Measurements from ENCODE around the gene EXOC6B. TPM values are rescaled to one million over a fixed set of nuclear protein-coding genes. Genes with fewer than 3 reads are reported as not detected.

EXOC6B gene
- total RNA-seq, 3 donors from 2014 or later, result 32.2 to 49.2 (median 37.0) TPM

DNA sequence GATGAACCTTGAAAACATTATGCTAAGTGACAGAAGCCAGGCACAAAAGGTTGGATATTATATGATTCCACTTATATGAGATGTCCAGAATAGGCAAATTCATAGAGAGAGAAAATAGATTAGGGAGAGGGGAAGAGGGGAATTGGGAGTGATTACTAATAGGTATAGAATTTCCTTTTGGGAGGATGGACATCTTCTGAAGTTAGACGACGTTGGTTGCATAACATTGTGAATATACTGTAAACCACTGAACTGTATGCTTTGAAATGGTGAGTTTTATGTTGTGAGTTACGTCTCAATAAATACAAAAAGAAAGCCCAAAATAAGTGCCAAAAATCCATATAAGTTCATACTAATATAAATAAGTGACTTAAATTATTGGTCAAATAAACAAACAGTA is 659.6 kb downstream of the EXOC6B start:
- no peak overlapping the region for H3K4me3 ChIP-seq
- no peaks in the 10 kb centered on the region for H3K9me3 ChIP-seq
- intact Hi-C loops (cut with DNase I; ENCODE audit: low total_unique reads), result no loop called here
- TF ChIP-seq POLR2AphosphoS5 (IDR thresholded peaks at IDR 0.05) (no peak), POLR2A (IDR thresholded peaks at IDR 0.05) (no peak)
- TF ChIP-seq, protein P1, sequence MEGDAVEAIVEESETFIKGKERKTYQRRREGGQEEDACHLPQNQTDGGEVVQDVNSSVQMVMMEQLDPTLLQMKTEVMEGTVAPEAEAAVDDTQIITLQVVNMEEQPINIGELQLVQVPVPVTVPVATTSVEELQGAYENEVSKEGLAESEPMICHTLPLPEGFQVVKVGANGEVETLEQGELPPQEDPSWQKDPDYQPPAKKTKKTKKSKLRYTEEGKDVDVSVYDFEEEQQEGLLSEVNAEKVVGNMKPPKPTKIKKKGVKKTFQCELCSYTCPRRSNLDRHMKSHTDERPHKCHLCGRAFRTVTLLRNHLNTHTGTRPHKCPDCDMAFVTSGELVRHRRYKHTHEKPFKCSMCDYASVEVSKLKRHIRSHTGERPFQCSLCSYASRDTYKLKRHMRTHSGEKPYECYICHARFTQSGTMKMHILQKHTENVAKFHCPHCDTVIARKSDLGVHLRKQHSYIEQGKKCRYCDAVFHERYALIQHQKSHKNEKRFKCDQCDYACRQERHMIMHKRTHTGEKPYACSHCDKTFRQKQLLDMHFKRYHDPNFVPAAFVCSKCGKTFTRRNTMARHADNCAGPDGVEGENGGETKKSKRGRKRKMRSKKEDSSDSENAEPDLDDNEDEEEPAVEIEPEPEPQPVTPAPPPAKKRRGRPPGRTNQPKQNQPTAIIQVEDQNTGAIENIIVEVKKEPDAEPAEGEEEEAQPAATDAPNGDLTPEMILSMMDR (IDR thresholded peaks at IDR 0.05), result no peak
- no peak overlapping the region for H3K27ac ChIP-seq
- H3K4me1 ChIP-seq, result no peaks in the 10 kb centered on the region
- H3K36me3 ChIP-seq, result no peaks in the 10 kb centered on the region
- H3K27me3 ChIP-seq, result no peaks in the 10 kb centered on the region
- no peak for DNase-seq (ENCODE audit: low spot score in 2 of 2)

DNA sequence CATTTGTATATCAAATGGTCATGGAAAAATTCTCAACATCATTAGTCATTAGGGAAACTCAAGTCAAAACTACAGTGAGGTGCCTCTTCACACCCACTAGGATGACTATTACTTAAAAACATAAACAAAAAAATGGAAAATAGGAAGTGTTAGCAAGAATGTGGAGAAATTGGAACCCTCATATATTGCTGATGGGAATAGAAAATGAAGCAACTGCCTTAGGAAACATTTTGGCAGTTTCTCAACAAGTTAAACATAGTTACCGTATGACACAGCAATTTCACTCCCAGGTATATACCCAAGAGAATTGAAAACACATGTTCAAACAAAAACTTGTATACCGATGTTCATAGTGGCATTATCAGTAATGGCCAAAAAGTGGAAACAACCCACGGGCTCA is 660.0 kb downstream of the EXOC6B start:
- Histone ChIP-seq H3K4me3 (no peak overlapping the region), H3K9me3 (no peaks in the 10 kb centered on the region), H3K4me1 (no peaks in the 10 kb centered on the region), H3K27ac (no peak overlapping the region), H3K36me3 (no peaks in the 10 kb centered on the region), H3K27me3 (no peaks in the 10 kb centered on the region)
- no peak for DNase-seq (ENCODE audit: low spot score in 2 of 2)
- TF ChIP-seq POLR2AphosphoS5 (IDR thresholded peaks at IDR 0.05) (no peak), POLR2A (IDR thresholded peaks at IDR 0.05) (no peak)
- TF ChIP-seq, protein P1 (IDR thresholded peaks at IDR 0.05), result no peak
- intact Hi-C loops (cut with DNase I; ENCODE audit: low total_unique reads), result no loop called here

- Histone ChIP-seq H3K9me3 (no peaks in the 10 kb centered on the region), H3K4me1 (no peaks in the 10 kb centered on the region), H3K4me3 (no peak overlapping the region), H3K27me3 (peaks cover 0 to 5% of the 10 kb centered on the region in 2 donors), H3K27ac (no peak overlapping the region), H3K36me3 (no peaks in the 10 kb centered on the region)
- TF ChIP-seq, protein P1 (IDR thresholded peaks at IDR 0.05), result no peak
- TF ChIP-seq POLR2A (IDR thresholded peaks at IDR 0.05) (no peak), POLR2AphosphoS5 (IDR thresholded peaks at IDR 0.05) (no peak)
- intact Hi-C loops (cut with DNase I; ENCODE audit: low total_unique reads), result no loop called here
- no peak for DNase-seq (ENCODE audit: low spot score in 2 of 2)
These were observed 663.3 kb downstream of the EXOC6B start for GRCh38 chr2:72162574-72162973.

DNA sequence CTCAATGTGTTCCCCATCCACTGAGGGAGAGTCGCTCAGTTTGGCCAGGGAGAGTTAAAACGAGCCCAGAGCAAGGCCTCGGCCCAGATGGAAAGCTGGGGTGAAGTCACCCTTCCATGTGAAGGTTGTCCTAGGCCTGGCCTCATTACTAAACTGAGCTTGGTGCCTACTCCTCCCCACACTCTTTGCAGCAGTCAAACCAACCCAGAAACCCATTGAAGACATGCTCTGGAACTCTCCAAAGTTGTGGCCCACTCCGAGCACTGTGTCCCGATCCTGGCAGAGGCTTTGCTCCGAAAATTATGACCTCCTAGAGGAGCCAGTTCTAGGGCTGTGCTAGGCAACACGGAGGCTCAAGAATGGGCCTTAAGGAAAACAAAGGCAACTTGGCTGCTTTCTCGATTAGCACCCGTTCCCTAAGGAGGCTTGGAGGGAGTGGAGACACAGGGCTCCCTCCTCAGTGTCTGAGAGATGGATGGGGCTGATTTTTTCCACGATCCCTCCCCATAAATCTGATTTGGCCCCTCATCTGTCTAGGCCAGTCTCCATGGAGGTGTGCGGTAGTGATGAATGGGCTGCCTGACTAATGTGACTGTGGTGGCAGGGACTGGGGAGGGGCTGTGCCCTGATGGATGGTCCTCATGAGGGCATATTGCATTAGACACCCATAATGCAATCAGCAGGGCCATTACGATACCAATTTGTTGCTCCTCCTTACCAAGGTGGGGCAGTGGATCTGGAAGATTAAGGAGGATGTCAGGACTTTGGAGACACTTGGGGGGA is 666.4 kb downstream of the EXOC6B start:
- Histone ChIP-seq H3K4me3 (no peak overlapping the region), H3K9me3 (no peaks in the 10 kb centered on the region), H3K27me3 (peaks cover 0 to 12% of the 10 kb centered on the region in 2 donors), H3K36me3 (no peaks in the 10 kb centered on the region), H3K27ac (no peak overlapping the region), H3K4me1 (no peaks in the 10 kb centered on the region)
- intact Hi-C loops (cut with DNase I; ENCODE audit: low total_unique reads), result no loop called here
- DNase-seq (ENCODE audit: low spot score in 2 of 2), result no peak
- TF ChIP-seq, protein P1 (IDR thresholded peaks at IDR 0.05), result no peak
- TF ChIP-seq POLR2A (IDR thresholded peaks at IDR 0.05) (no peak), POLR2AphosphoS5 (IDR thresholded peaks at IDR 0.05) (no peak)

DNA sequence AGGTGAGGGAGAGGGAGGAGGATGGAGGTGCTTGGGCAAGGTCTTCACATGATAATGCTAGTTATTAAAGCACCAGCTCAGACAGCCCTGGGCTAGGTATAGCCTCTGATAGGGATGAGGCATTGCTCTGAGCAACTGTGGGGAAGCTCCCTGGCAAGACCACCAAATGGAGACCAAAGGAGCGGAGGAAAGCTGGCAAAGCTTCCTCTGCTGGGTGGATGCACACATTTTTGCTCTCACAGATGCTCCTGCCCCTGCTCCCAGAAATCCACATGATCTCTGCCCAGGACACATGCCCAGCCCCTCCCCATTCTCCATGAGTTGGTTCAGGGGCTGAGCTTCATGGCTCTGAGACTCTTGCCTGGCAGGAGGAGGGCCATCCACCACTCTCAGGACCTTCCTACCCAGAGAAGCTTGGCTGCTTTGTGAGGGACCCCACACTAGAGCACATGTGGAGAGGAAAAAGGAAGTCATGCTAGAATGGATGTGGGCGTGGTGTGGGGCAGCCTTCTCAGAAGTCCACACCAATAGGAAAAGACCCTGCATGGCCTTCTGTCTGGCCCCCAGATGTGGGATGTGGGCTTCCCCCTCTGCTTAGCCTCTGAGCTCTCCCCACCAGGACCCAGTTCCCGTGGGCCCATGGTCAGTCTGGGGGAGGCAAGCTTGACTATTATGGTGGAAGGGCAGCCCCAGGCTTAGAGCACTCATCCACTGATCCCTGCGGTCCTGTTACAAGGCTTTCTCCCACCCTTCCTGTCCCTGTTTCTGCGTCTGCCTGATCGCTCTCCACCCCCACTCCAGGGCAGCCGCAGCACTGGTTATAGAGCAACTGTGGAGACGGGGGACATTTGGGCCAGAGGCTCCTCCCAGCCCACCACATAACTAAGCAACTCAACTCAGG is 667.7 kb downstream of the EXOC6B start:
- Histone ChIP-seq H3K27me3 (peaks cover 0 to 23% of the 10 kb centered on the region in 2 donors), H3K27ac (no peak overlapping the region), H3K4me3 (no peak overlapping the region), H3K4me1 (no peaks in the 10 kb centered on the region), H3K36me3 (no peaks in the 10 kb centered on the region), H3K9me3 (no peaks in the 10 kb centered on the region)
- peak in 1 of 2 donors; percentile 7 for DNase-seq (ENCODE audit: low spot score in 2 of 2)
- intact Hi-C loops (cut with DNase I; ENCODE audit: low total_unique reads), result no loop called here
- no peak for TF ChIP-seq POLR2A (IDR thresholded peaks at IDR 0.05)
